Measurements from ENCODE around the gene POLR3C. TPM values are rescaled to one million over a fixed set of nuclear protein-coding genes. Genes with fewer than 3 reads are reported as not detected.

Gene POLR3C
- polyA plus RNA-seq, 1 experiment: 56.7 TPM

- Histone ChIP-seq H3K36me3 (ENCODE audit: control insufficient read depth, insufficient read depth, low read length) (no peaks in the 10 kb centered on the region), H3K4me3 (ENCODE audit: low read depth, low read length) (peak overlapping the region; percentile 35), H3K27me3 (ENCODE audit: control insufficient read depth, insufficient read depth, low read length) (no peaks in the 10 kb centered on the region)
- DNase-seq (ENCODE audit: low read depth): no peak
- TF ChIP-seq CTCF (IDR thresholded peaks at IDR 0.05; ENCODE audit: insufficient read depth, low read depth, low read length): no peak
- CTCF ChIA-PET: interaction anchor here (0.6 to 2.6 kb wide), 9 partner anchors 9 to 55 kb away, joined by 3 to 26 read pairs (median 4); partner anchors contain the start of genes ITGA10, NUDT17, PIAS3 and RBM8A
- POLR2A ChIA-PET: interaction anchor here (0.6 to 2.2 kb wide), 3 partner anchors 13 to 55 kb away, joined by 3 to 8 read pairs (median 3); partner anchors contain the start of genes PIAS3 and RBM8A
Observed at GRCh38 chr1:145871994-145872924, 48.3 kb downstream of the POLR3C start.

- POLR2A ChIA-PET: no interaction called here
- Histone ChIP-seq H3K27me3 (ENCODE audit: control insufficient read depth, insufficient read depth, low read length) (no peaks in the 10 kb centered on the region), H3K36me3 (ENCODE audit: control insufficient read depth, insufficient read depth, low read length) (no peaks in the 10 kb centered on the region), H3K4me3 (ENCODE audit: low read depth, low read length) (no peak overlapping the region)
- DNase-seq (ENCODE audit: low read depth): no peak
- no peak for TF ChIP-seq CTCF (IDR thresholded peaks at IDR 0.05; ENCODE audit: insufficient read depth, low read depth, low read length)
- CTCF ChIA-PET: interaction anchor here (1.4 to 1.6 kb wide), 2 partner anchors 28 to 29 kb away, joined by 3 read pairs; partner anchors contain the start of gene NUDT17
Observed at GRCh38 chr1:145874646-145875045, 50.6 kb downstream of the POLR3C start.

- CTCF ChIA-PET: interaction anchor here (4.1 kb wide), 1 partner anchor 14 kb away, joined by 29 read pairs; no protein-coding TSS in a partner anchor
- Histone ChIP-seq H3K4me3 (ENCODE audit: low read depth, low read length) (no peak overlapping the region), H3K36me3 (ENCODE audit: control insufficient read depth, insufficient read depth, low read length) (no peaks in the 10 kb centered on the region), H3K27me3 (ENCODE audit: control insufficient read depth, insufficient read depth, low read length) (no peaks in the 10 kb centered on the region)
- DNase-seq (ENCODE audit: low read depth): no peak
- POLR2A ChIA-PET: no interaction called here
- TF ChIP-seq CTCF (IDR thresholded peaks at IDR 0.05; ENCODE audit: insufficient read depth, low read depth, low read length): no peak
Observed at GRCh38 chr1:145877923-145878486, 54.0 kb downstream of the POLR3C start.

- no peak for TF ChIP-seq CTCF (IDR thresholded peaks at IDR 0.05; ENCODE audit: insufficient read depth, low read depth, low read length)
- CTCF ChIA-PET: interaction anchor here (4.1 kb wide), 1 partner anchor 13 kb away, joined by 29 read pairs; no protein-coding TSS in a partner anchor
- POLR2A ChIA-PET: no interaction called here
- H3K4me3 ChIP-seq (ENCODE audit: low read depth, low read length): no peak overlapping the region
- no peaks in the 10 kb centered on the region for H3K36me3 ChIP-seq (ENCODE audit: control insufficient read depth, insufficient read depth, low read length)
- DNase-seq (ENCODE audit: low read depth): no peak
- no peaks in the 10 kb centered on the region for H3K27me3 ChIP-seq (ENCODE audit: control insufficient read depth, insufficient read depth, low read length)
Observed at GRCh38 chr1:145878724-145879123, 54.7 kb downstream of the POLR3C start.

- Histone ChIP-seq H3K4me3 (ENCODE audit: low read depth, low read length) (no peak overlapping the region), H3K36me3 (ENCODE audit: control insufficient read depth, insufficient read depth, low read length) (no peaks in the 10 kb centered on the region), H3K27me3 (ENCODE audit: control insufficient read depth, insufficient read depth, low read length) (no peaks in the 10 kb centered on the region)
- ChIA-PET POLR2A (interaction anchor here (0.6 kb wide), 1 partner anchor 28 kb away, joined by 3 read pairs; no protein-coding TSS in a partner anchor), CTCF (interaction anchor here (1.0 to 4.1 kb wide), 4 partner anchors 12 to 35 kb away, joined by 4 to 29 read pairs (median 6); partner anchors contain the start of genes NUDT17 and PIAS3)
- no peak for TF ChIP-seq CTCF (IDR thresholded peaks at IDR 0.05; ENCODE audit: insufficient read depth, low read depth, low read length)
- no peak for DNase-seq (ENCODE audit: low read depth)
Observed at GRCh38 chr1:145879775-145880174, 55.8 kb downstream of the POLR3C start.

All from BJ (cell line).